ENCODE data around the gene FAR2. TPM values are rescaled to one million over a fixed set of nuclear protein-coding genes. Genes with fewer than 3 reads are reported as not detected.

FAR2 gene
- 7.7 and 10.5 TPM in 2 replicates for total RNA-seq

DNA sequence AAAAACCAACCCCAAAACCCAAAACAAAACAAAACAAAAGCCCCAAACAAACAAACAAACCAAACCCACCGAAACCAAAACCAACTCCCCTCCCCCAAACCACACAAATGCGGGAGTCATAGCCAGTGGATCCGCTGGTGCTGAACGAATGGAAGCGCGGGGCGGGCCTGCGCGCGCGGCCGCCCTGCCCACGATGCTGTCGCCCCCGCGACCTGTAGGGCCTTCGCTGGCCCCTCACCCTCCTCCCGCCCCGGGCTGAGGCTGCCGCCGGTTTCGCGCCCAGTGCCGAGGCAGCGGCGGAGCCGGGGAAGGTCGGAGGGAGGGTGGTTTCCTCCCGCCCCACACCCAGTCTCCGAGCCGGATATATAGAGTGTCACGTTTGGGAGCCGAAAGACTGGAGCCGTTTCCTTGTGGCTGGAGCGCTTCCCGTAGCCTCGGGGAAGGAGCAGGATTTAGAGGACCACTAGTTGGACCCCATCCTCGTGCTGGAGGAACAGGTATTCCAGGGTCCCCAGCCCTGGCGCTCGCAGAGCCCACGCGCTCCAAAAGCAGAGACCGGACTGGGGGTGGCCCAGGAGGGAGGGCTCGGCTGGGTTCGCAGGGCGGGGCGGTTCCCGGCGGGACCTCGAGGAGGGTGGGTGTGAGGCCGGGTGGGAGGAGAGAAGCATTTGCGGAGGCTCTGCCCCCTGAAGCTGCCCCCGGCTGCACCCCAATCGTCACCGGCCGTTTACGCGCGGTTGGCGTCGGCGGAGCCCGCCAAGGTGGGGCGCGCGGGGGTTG is at the start of gene FAR2:
FAR2 (plus strand) TSS at position 368 of the 780 bp plus-strand sequence. CDS start 121,172 bp downstream, outside the sequence.
- peak within 1 kb of the TSS; percentile 96 for H2AFZ ChIP-seq (ENCODE audit: low read length)
- H3K4me1 ChIP-seq (ENCODE audit: insufficient read depth, low read length) = peaks cover 6% of the 10 kb centered on the region
- peak within 1 kb of the TSS; percentile 90 for H3K4me3 ChIP-seq (ENCODE audit: insufficient read depth, low read length)
- TF ChIP-seq, protein P1, sequence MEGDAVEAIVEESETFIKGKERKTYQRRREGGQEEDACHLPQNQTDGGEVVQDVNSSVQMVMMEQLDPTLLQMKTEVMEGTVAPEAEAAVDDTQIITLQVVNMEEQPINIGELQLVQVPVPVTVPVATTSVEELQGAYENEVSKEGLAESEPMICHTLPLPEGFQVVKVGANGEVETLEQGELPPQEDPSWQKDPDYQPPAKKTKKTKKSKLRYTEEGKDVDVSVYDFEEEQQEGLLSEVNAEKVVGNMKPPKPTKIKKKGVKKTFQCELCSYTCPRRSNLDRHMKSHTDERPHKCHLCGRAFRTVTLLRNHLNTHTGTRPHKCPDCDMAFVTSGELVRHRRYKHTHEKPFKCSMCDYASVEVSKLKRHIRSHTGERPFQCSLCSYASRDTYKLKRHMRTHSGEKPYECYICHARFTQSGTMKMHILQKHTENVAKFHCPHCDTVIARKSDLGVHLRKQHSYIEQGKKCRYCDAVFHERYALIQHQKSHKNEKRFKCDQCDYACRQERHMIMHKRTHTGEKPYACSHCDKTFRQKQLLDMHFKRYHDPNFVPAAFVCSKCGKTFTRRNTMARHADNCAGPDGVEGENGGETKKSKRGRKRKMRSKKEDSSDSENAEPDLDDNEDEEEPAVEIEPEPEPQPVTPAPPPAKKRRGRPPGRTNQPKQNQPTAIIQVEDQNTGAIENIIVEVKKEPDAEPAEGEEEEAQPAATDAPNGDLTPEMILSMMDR (IDR thresholded peaks at IDR 0.05; ENCODE audit: extremely low read depth, low read depth, low read length) = no peak
- H3K36me3 ChIP-seq (ENCODE audit: insufficient read depth, low read length) = no peaks in the 10 kb centered on the region
- peaks cover 9% of the 10 kb centered on the region for H3K79me2 ChIP-seq (ENCODE audit: insufficient read depth, low read length)
- H4K20me1 ChIP-seq (ENCODE audit: insufficient read depth, low read length) = no peaks in the 10 kb centered on the region
- peak within 1 kb of the TSS; percentile 71 for H3K27ac ChIP-seq (ENCODE audit: low read depth, low read length)
- no peaks in the 10 kb centered on the region for H3K9me3 ChIP-seq (ENCODE audit: low read depth, low read length)
- DNase-seq (ENCODE audit: insufficient read length, low spot score, missing footprints) = peak; percentile 91
- H3K4me2 ChIP-seq (ENCODE audit: insufficient read depth, low read length) = peak within 1 kb of the TSS; percentile 85
- H3K27me3 ChIP-seq (ENCODE audit: insufficient read depth, low read length) = no peaks in the 10 kb centered on the region

DNA sequence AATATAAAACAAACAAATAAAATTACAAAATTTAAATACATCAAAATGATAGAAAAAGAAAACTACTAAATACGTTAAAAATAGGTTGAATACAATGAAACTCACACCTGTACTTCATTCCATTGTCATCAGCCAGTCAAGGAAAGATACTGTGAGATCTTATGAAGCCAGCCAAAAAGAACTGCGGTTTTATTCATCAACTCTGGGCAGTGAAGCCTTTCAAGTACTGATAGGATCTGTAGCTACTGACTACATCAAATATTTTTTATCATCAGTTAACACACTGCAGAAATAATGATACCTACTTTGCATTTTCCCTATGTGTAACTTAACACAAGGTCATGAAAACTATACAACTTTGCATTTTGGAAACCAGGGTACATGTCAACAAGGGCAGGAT is 46.3 kb upstream of the FAR2 start:
- H3K9me3 ChIP-seq (ENCODE audit: low read depth, low read length) = no peaks in the 10 kb centered on the region
- H3K27me3 ChIP-seq (ENCODE audit: insufficient read depth, low read length) = no peaks in the 10 kb centered on the region
- no peaks in the 10 kb centered on the region for H3K4me1 ChIP-seq (ENCODE audit: insufficient read depth, low read length)
- H3K36me3 ChIP-seq (ENCODE audit: insufficient read depth, low read length) = no peaks in the 10 kb centered on the region
- TF ChIP-seq, protein P1 (IDR thresholded peaks at IDR 0.05; ENCODE audit: extremely low read depth, low read depth, low read length) = no peak
- no peak for DNase-seq (ENCODE audit: insufficient read length, low spot score, missing footprints)
- H4K20me1 ChIP-seq (ENCODE audit: insufficient read depth, low read length) = no peaks in the 10 kb centered on the region
- H3K4me3 ChIP-seq (ENCODE audit: insufficient read depth, low read length) = no peak overlapping the region
- H3K4me2 ChIP-seq (ENCODE audit: insufficient read depth, low read length) = no peak overlapping the region
- H3K79me2 ChIP-seq (ENCODE audit: insufficient read depth, low read length) = no peaks in the 10 kb centered on the region
- H3K27ac ChIP-seq (ENCODE audit: low read depth, low read length) = no peak overlapping the region
- no peak overlapping the region for H2AFZ ChIP-seq (ENCODE audit: low read length)

DNA sequence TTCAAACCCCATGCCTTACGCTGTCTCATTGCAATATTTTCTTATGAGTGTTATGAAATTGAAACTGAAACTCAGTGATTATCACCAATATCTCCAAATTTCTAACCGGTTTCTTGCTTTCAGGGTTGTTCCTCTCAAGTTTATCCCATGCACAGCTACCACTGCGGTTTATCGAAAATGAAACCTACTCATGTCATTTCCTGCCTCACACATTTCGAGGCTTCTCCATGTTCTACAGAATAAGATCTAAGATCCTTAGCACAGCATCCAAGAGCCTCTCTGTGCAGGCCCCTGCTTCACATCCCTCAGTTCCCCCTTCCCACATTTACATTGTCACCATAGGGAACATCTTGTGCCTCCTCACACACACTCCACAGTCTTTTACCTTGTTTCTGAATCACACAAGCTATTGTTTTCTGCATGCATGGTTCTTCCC is 45.5 kb upstream of the FAR2 start:
- Histone ChIP-seq H4K20me1 (ENCODE audit: insufficient read depth, low read length) (no peaks in the 10 kb centered on the region), H3K79me2 (ENCODE audit: insufficient read depth, low read length) (no peaks in the 10 kb centered on the region), H3K27ac (ENCODE audit: low read depth, low read length) (no peak overlapping the region), H3K4me2 (ENCODE audit: insufficient read depth, low read length) (peak overlapping the region; percentile 20), H2AFZ (ENCODE audit: low read length) (peak overlapping the region; percentile 13), H3K27me3 (ENCODE audit: insufficient read depth, low read length) (no peaks in the 10 kb centered on the region), H3K4me1 (ENCODE audit: insufficient read depth, low read length) (no peaks in the 10 kb centered on the region), H3K36me3 (ENCODE audit: insufficient read depth, low read length) (no peaks in the 10 kb centered on the region), H3K4me3 (ENCODE audit: insufficient read depth, low read length) (no peak overlapping the region), H3K9me3 (ENCODE audit: low read depth, low read length) (no peaks in the 10 kb centered on the region)
- TF ChIP-seq, protein P1 (IDR thresholded peaks at IDR 0.05; ENCODE audit: extremely low read depth, low read depth, low read length) = no peak
- DNase-seq (ENCODE audit: insufficient read length, low spot score, missing footprints) = no peak

DNA sequence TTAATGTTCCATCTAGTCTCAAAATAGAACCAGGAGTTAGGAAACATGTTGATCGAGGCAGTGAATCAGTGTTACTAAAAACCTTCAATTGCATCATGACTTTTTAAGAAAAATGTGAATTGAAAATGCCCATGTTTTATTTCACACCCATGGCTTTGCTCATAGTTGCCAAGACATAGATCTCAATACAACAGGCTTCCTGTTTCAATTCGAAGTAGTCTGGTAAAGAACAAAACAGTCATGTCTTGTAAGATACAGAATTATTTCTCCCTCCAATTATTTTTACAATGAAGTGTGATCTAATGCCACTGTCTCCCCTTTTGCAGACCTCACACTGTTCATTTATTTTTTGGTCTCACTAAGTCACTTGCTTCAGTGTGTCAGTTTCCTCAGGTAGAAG is 44.6 kb upstream of the FAR2 start:
- Histone ChIP-seq H3K27ac (ENCODE audit: low read depth, low read length) (no peak overlapping the region), H3K79me2 (ENCODE audit: insufficient read depth, low read length) (no peaks in the 10 kb centered on the region), H3K4me3 (ENCODE audit: insufficient read depth, low read length) (no peak overlapping the region), H3K9me3 (ENCODE audit: low read depth, low read length) (no peaks in the 10 kb centered on the region), H3K36me3 (ENCODE audit: insufficient read depth, low read length) (no peaks in the 10 kb centered on the region), H4K20me1 (ENCODE audit: insufficient read depth, low read length) (no peaks in the 10 kb centered on the region), H3K4me1 (ENCODE audit: insufficient read depth, low read length) (no peaks in the 10 kb centered on the region), H2AFZ (ENCODE audit: low read length) (no peak overlapping the region), H3K27me3 (ENCODE audit: insufficient read depth, low read length) (no peaks in the 10 kb centered on the region), H3K4me2 (ENCODE audit: insufficient read depth, low read length) (no peak overlapping the region)
- DNase-seq (ENCODE audit: insufficient read length, low spot score, missing footprints) = no peak
- TF ChIP-seq, protein P1 (IDR thresholded peaks at IDR 0.05; ENCODE audit: extremely low read depth, low read depth, low read length) = no peak
